Measurements from ENCODE around the gene KCNH6. TPM values are rescaled to one million over a fixed set of nuclear protein-coding genes. Genes with fewer than 3 reads are reported as not detected.

The KCNH6 gene
- total and polyA plus RNA-seq, 9 of the 15 experiments (the other 6 are each of a cell fraction or from before 2014, with no cell fraction given): not detected

- TF ChIP-seq PML (IDR thresholded peaks at IDR 0.05; ENCODE audit: low read length) (no peak; the same call in 1 of the 2 replicates), U2AF1 (optimal IDR thresholded peaks at IDR 0.05; ENCODE audit: low read depth, low read length) (no peak), SRSF7 (optimal IDR thresholded peaks at IDR 0.05; ENCODE audit: low read depth, low read length) (no peak), ZZZ3 (IDR thresholded peaks at IDR 0.05) (no peak), ZFP30 (CRISPR knock-in tag; IDR thresholded peaks at IDR 0.05; ENCODE audit: borderline replicate concordance) (no peak), NR4A1 (CRISPR knock-in tag; IDR thresholded peaks at IDR 0.05) (0 out of 2 replicates have a peak, but pooled peaks have one; percentile 55), NR4A1 (tag; IDR thresholded peaks at IDR 0.05) (peak; percentile 39; the same call in 1 of the 2 replicates), ZNF778 (CRISPR knock-in tag; IDR thresholded peaks at IDR 0.05) (no peak), NCOA2 (IDR thresholded peaks at IDR 0.05; ENCODE audit: partially characterized antibody in 2 of 2) (no peak), LARP7 (IDR thresholded peaks at IDR 0.05) (no peak), SAFB2 (IDR thresholded peaks at IDR 0.05; ENCODE audit: borderline replicate concordance, low read depth, low read length, severe bottlenecking) (no peak), ELF4 (CRISPR knock-in tag; IDR thresholded peaks at IDR 0.05) (peak; percentile 66), PCBP1 (IDR thresholded peaks at IDR 0.05; ENCODE audit: low read depth, low read length, poor library complexity, severe bottlenecking) (peak; percentile 60), ZNF764 (CRISPR knock-in tag; IDR thresholded peaks at IDR 0.05; ENCODE audit: low read depth) (no peak), RBM17 (IDR thresholded peaks at IDR 0.05; ENCODE audit: borderline replicate concordance, low read depth, low read length) (no peak), NFIX (CRISPR knock-in tag; IDR thresholded peaks at IDR 0.05; ENCODE audit: low read depth) (no peak), NR2F6 (CRISPR knock-in tag; IDR thresholded peaks at IDR 0.05) (0 out of 2 replicates have a peak, but pooled peaks have one; percentile 8), TBL1XR1 (IDR thresholded peaks at IDR 0.05; ENCODE audit: low read length in 2 of 2) (no peak), CREM (IDR thresholded peaks at IDR 0.05; ENCODE audit: low read depth) (peak; percentile 79), KLF13 (tag; IDR thresholded peaks at IDR 0.05; ENCODE audit: borderline replicate concordance, low read depth) (0 out of 2 replicates have a peak, but pooled peaks have one; percentile 26), ZNF212 (CRISPR knock-in tag; IDR thresholded peaks at IDR 0.05) (no peak), MTA1 (IDR thresholded peaks at IDR 0.05; ENCODE audit: borderline replicate concordance) (no peak), VEZF1 (CRISPR knock-in tag; IDR thresholded peaks at IDR 0.05) (peak; percentile 98), RBFOX2 (IDR thresholded peaks at IDR 0.05; ENCODE audit: low read depth, low read length) (peak; percentile 93), GATA2 (CRISPR knock-in tag; IDR thresholded peaks at IDR 0.05) (peak; percentile 41; the same call in 1 of the 2 replicates), ARNT (IDR thresholded peaks at IDR 0.05) (no peak), POLR2H (tag; IDR thresholded peaks at IDR 0.05; ENCODE audit: low read depth) (peak; percentile 58; the same call in 1 of the 2 replicates)
- TF ChIP-seq, protein P1, sequence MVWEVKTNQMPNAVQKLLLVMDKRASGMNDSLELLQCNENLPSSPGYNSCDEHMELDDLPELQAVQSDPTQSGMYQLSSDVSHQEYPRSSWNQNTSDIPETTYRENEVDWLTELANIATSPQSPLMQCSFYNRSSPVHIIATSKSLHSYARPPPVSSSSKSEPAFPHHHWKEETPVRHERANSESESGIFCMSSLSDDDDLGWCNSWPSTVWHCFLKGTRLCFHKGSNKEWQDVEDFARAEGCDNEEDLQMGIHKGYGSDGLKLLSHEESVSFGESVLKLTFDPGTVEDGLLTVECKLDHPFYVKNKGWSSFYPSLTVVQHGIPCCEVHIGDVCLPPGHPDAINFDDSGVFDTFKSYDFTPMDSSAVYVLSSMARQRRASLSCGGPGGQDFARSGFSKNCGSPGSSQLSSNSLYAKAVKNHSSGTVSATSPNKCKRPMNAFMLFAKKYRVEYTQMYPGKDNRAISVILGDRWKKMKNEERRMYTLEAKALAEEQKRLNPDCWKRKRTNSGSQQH (CRISPR knock-in tag; IDR thresholded peaks at IDR 0.05): 0 out of 2 replicates have a peak, but pooled peaks have one; percentile 10
Measured at GRCh38 chr17:63549946-63550816, 27.0 kb downstream of the KCNH6 start, which contains the start of gene DCAF7 (continued).
